Mammary epithelial cell (primary cell): ENCODE data around the gene MAS1L.

Source experiments
- EZH2 ChIP-seq: IDR thresholded peaks from 2 replicates; pipeline ENCODE4 v1.6.1; 2012; ENCODE audit warnings: low read length, inconsistent platforms, borderline replicate concordance
- TF ChIP-seq, protein P1 (sequence below), 2 donors: IDR thresholded peaks in 1 of 2; conservative IDR thresholded peaks in 1 of 2; 2 replicates each; pipeline ENCODE4 v1.5.1; 2011 to 2012; ENCODE audit warnings: inconsistent platforms in 2 of 2, low read length in 2 of 2, mild to moderate bottlenecking in 2 of 2, control low read depth in 1 of 2, low read depth in 1 of 2; ENCODE audit not compliant: insufficient read depth in 1 of 2; ENCODE audit errors: extremely low read depth in 1 of 2

DNA sequence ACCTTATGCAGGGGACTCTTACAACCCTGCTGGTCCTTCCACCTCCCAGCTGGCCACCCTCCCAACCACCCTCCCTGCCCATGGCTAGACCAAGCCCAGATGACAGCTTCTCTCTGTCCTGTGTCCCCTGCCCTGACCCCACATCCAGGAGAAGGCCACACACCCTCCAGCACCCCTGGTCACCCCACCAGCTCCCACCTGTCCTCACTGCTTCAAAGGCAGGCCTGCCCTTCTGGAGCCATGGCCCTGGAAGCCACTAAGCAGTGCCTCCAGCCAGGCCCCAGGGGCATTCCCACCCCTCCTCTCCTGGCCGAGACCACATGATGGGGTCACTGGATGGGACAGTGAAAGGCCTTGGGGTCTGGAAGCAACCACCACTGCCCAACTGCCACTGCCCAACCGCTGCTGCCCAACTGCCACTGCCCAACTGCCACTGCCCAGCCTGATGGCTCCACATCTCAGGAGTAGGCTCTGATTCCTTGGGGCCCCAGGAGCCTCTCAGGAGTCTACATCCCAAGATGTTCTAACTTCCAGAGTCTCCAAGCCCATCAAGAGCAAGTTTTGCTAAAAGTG lies 41.3 kb upstream of the MAS1L start:
- TF ChIP-seq, protein P1, sequence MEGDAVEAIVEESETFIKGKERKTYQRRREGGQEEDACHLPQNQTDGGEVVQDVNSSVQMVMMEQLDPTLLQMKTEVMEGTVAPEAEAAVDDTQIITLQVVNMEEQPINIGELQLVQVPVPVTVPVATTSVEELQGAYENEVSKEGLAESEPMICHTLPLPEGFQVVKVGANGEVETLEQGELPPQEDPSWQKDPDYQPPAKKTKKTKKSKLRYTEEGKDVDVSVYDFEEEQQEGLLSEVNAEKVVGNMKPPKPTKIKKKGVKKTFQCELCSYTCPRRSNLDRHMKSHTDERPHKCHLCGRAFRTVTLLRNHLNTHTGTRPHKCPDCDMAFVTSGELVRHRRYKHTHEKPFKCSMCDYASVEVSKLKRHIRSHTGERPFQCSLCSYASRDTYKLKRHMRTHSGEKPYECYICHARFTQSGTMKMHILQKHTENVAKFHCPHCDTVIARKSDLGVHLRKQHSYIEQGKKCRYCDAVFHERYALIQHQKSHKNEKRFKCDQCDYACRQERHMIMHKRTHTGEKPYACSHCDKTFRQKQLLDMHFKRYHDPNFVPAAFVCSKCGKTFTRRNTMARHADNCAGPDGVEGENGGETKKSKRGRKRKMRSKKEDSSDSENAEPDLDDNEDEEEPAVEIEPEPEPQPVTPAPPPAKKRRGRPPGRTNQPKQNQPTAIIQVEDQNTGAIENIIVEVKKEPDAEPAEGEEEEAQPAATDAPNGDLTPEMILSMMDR (conservative IDR thresholded peaks at IDR 0.05 in 1 of 2, IDR thresholded peaks at IDR 0.05 in 1 of 2; ENCODE audit: extremely low read depth in 1 of 2, insufficient read depth in 1 of 2, low read depth in 1 of 2, low read length in 2 of 2): no peak
- TF ChIP-seq EZH2: no peak
